A549 (cell line): Measurements from ENCODE around the gene GALNTL6. TPM values are rescaled to one million over a fixed set of nuclear protein-coding genes. Genes with fewer than 3 reads are reported as not detected.

Experiments used
- ATAC-seq, 2 experiments: fragments of 200-7000 bp in 1 of 2; fragments of >200 bp in 1 of 2; cut with Nextera tagmentation in 1 of 2; cut with Tn5 transposase in 1 of 2; 3 replicates each; pipeline versions ENCODE4 v1.8.0 to v1.9.1; 2018 to 2020; ENCODE audit warnings: mild to moderate bottlenecking in 1 of 2, moderate library complexity in 1 of 2
- CTCF ChIA-PET: fragments of 300-600 bp; sonication (Branson Sonifier 250); formaldehyde crosslinking; extraction: SDS; loops from one replicate; lab custom pipeline; 2021; ENCODE audit warnings: antibody characterized with exemption, inconsistent platforms; lab: Yijun Ruan, JAX
- POLR2A ChIA-PET: fragments of 350-600 bp; formaldehyde crosslinking; extraction: SDS; loops from one replicate; lab custom pipeline; 2021; ENCODE audit warnings: antibody characterized with exemption, inconsistent platforms; lab: Yijun Ruan, JAX
- DNase-seq, 2 experiments: peaks; one replicate each; pipeline versions ENCODE4 v3.0.0 to v3.0.0-alpha.2; 2011 to 2016; ENCODE audit warnings: low read depth in 1 of 2, low spot score in 1 of 2
- FAIRE-seq: peaks from 2 replicates; lab custom pipeline; 2011; peaks lifted over from hg19 to GRCh38; lab: Jason Lieb, UNC
- H3K27ac ChIP-seq, 2 experiments: fragments of >200 bp; sonication (Bioruptor Twin); formaldehyde crosslinking; 3 replicates each; pipeline ENCODE4 v1.5.1; 2016 to 2017
- H3K4me1 ChIP-seq: fragments of >200 bp; sonication (Bioruptor Twin); formaldehyde crosslinking; 3 replicates; pipeline ENCODE4 v1.6.1; 2016
- H3K4me2 ChIP-seq: fragments of >200 bp; sonication (Bioruptor Twin); formaldehyde crosslinking; 3 replicates; pipeline ENCODE4 v1.6.1; 2016
- H3K4me3 ChIP-seq: fragments of >200 bp; sonication (Bioruptor Twin); formaldehyde crosslinking; 3 replicates; pipeline ENCODE4 v1.5.1; 2016
- H3K9me3 ChIP-seq: fragments of >200 bp; sonication (Bioruptor Twin); formaldehyde crosslinking; 3 replicates; pipeline ENCODE4 v1.6.1; 2016
- CEBPB ChIP-seq, 2 experiments: fragments of >200 bp in 1 of 2; sonication (Bioruptor Twin) in 1 of 2; formaldehyde crosslinking in 1 of 2; IDR thresholded peaks; 2 replicates each; pipeline ENCODE4 v1.6.1; 2012 to 2016
- CHD2 ChIP-seq: fragments of 150-350 bp; IDR thresholded peaks from 2 replicates; pipeline ENCODE4 v1.6.1; 2014; ENCODE audit warnings: low read length; ENCODE audit not compliant: partially characterized antibody
- EHF ChIP-seq: fragments of 250-450 bp; sonication (Bioruptor Pico); IDR thresholded peaks from 2 replicates; pipeline ENCODE4 v1.5.0; 2020; ENCODE audit warnings: mild to moderate bottlenecking
- EP300 ChIP-seq, 2 experiments: fragments of >200 bp; sonication (Bioruptor Twin); formaldehyde crosslinking; IDR thresholded peaks; 2 replicates in 1 of 2; 3 replicates in 1 of 2; pipeline ENCODE4 v1.6.1; 2016 to 2017
- ESRRA ChIP-seq: fragments of 150-350 bp; IDR thresholded peaks from 2 replicates; pipeline ENCODE4 v1.6.1; 2014; ENCODE audit warnings: mild to moderate bottlenecking, low read length, borderline replicate concordance
- FOSL2 ChIP-seq, 2 experiments: fragments of 450-650 bp in 1 of 2; fragments of >200 bp in 1 of 2; sonication (Bioruptor Twin) in 1 of 2; formaldehyde crosslinking; IDR thresholded peaks; 2 replicates each; pipeline versions ENCODE4 v1.5.0 to v1.6.1; 2016 to 2020; ENCODE audit warnings: mild to moderate bottlenecking in 1 of 2, moderate library complexity in 1 of 2
- HES2 ChIP-seq: fragments of >200 bp; sonication (Bioruptor Twin); formaldehyde crosslinking; IDR thresholded peaks from 2 replicates; pipeline ENCODE4 v1.6.1; 2016
- HOXA7 ChIP-seq: fragments of 250-450 bp; sonication (Bioruptor Pico); IDR thresholded peaks from 2 replicates; pipeline ENCODE4 v1.5.0; 2020; ENCODE audit warnings: mild to moderate bottlenecking, moderate library complexity
- JUNB ChIP-seq: fragments of >200 bp; sonication (Bioruptor Twin); formaldehyde crosslinking; IDR thresholded peaks from 2 replicates; pipeline ENCODE4 v1.6.1; 2016
- MYC ChIP-seq: IDR thresholded peaks from 2 replicates; pipeline ENCODE4 v1.6.1; 2012; ENCODE audit warnings: mild to moderate bottlenecking, inconsistent platforms, low read length, improper control_type of control experiment, borderline replicate concordance
- NFE2L2 ChIP-seq: fragments of 150-350 bp; conservative IDR thresholded peaks from 2 replicates; pipeline ENCODE4 v1.6.1; 2014; ENCODE audit warnings: low read length
- PHF8 ChIP-seq: fragments of 200-600 bp; sonication (generic); IDR thresholded peaks from 2 replicates; pipeline ENCODE4 v1.6.1; 2016; ENCODE audit warnings: low read depth, mild to moderate bottlenecking, antibody characterized with exemption, moderate library complexity, borderline replicate concordance
- RAD21 ChIP-seq, 2 experiments: fragments of >200 bp in 1 of 2; sonication (Bioruptor Twin) in 1 of 2; formaldehyde crosslinking in 1 of 2; IDR thresholded peaks in 1 of 2; conservative IDR thresholded peaks in 1 of 2; 2 replicates in 1 of 2; 3 replicates in 1 of 2; pipeline ENCODE4 v1.6.1; 2012 to 2018; ENCODE audit warnings: inconsistent platforms in 1 of 2
- RARB ChIP-seq: fragments of 250-450 bp; sonication (Bioruptor Pico); IDR thresholded peaks from 2 replicates; pipeline ENCODE4 v1.8.0; 2021; ENCODE audit warnings: mild to moderate bottlenecking, moderate library complexity
- RFX5 ChIP-seq: fragments of 450-650 bp; IDR thresholded peaks from 2 replicates; pipeline ENCODE4 v1.7.1; 2014; ENCODE audit warnings: antibody characterized with exemption, mild to moderate bottlenecking, moderate library complexity
- SREBF2 ChIP-seq: fragments of 450-650 bp; IDR thresholded peaks from 2 replicates; pipeline ENCODE4 v1.6.1; 2014; ENCODE audit warnings: mild to moderate bottlenecking, moderate library complexity
- TFCP2L1 ChIP-seq: fragments of 250-450 bp; sonication (Bioruptor Pico); IDR thresholded peaks from 2 replicates; pipeline ENCODE4 v1.5.0; 2021; ENCODE audit warnings: mild to moderate bottlenecking
- TP53 ChIP-seq: fragments of 250-450 bp; sonication (Bioruptor Pico); IDR thresholded peaks from 2 replicates; pipeline ENCODE4 v1.5.0; 2021; ENCODE audit warnings: mild to moderate bottlenecking, moderate library complexity
- ZC3H11A ChIP-seq: fragments of 450-650 bp; IDR thresholded peaks from 2 replicates; pipeline ENCODE4 v1.6.1; 2014; ENCODE audit warnings: antibody characterized with exemption, mild to moderate bottlenecking
- ZSCAN20 ChIP-seq: fragments of 250-450 bp; sonication (Bioruptor Pico); IDR thresholded peaks from 2 replicates; pipeline ENCODE4 v1.8.0; 2022; ENCODE audit warnings: mild to moderate bottlenecking, moderate library complexity
- WGBS: methylation state at CpG from one replicate; pipeline ENCODE4 v1.1.6; 2017; ENCODE audit errors: missing lambda C conversion rate; 5-methylcytosine and 5-hydroxymethylcytosine counted together
- polyA plus RNA-seq, 4 experiments: library from polyadenylated mRNA; depleted of rRNA in 3 of 4; stranded (reverse); fragments of >200 nt; fragmentation: RNase III in 1 of 4; extraction: RNeasy Plus Mini Kit Qiagen cat#74134 plus additional on column Dnase treatment in 1 of 4; gene quantifications; 2 replicates in 3 of 4; 3 replicates in 1 of 4; pipeline ENCODE4 v1.2.3, GENCODE V29; 2011 to 2017
- TF ChIP-seq, protein P1 (sequence below): fragments of 450-650 bp; IDR thresholded peaks from 2 replicates; pipeline ENCODE4 v1.6.1; 2014; ENCODE audit warnings: antibody characterized with exemption
- TF ChIP-seq, protein P2 (sequence below): fragments of >200 bp; sonication (Bioruptor Twin); formaldehyde crosslinking; IDR thresholded peaks from 3 replicates; pipeline ENCODE4 v1.5.1; 2016

The GALNTL6 gene
- polyA plus RNA-seq, 2 of the 4 experiments (the other 2 are of a cell fraction) = 0.06 to 0.49 TPM

- no peak overlapping the region for H3K4me2 ChIP-seq
- H3K27ac ChIP-seq = no peak overlapping the region
- CTCF ChIA-PET = no interaction called here
- 96% methylated on average over 3 of the region's 8 CpGs for WGBS
- no peak for ATAC-seq
- no peak overlapping the region for H3K4me3 ChIP-seq
- no peaks in the 10 kb centered on the region for H3K9me3 ChIP-seq
- POLR2A ChIA-PET = no interaction called here
- TF ChIP-seq JUNB (no peak), NFE2L2 (no peak), SREBF2 (no peak), RAD21 (conservative IDR thresholded peaks at IDR 0.05 in 1 of 2, IDR thresholded peaks at IDR 0.05 in 1 of 2) (no peak), CEBPB (IDR thresholded peaks at IDR 0.05) (no peak), EP300 (IDR thresholded peaks at IDR 0.05) (no peak)
- TF ChIP-seq, protein P1, sequence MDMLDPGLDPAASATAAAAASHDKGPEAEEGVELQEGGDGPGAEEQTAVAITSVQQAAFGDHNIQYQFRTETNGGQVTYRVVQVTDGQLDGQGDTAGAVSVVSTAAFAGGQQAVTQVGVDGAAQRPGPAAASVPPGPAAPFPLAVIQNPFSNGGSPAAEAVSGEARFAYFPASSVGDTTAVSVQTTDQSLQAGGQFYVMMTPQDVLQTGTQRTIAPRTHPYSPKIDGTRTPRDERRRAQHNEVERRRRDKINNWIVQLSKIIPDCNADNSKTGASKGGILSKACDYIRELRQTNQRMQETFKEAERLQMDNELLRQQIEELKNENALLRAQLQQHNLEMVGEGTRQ = no peak
- TF ChIP-seq, protein P2, sequence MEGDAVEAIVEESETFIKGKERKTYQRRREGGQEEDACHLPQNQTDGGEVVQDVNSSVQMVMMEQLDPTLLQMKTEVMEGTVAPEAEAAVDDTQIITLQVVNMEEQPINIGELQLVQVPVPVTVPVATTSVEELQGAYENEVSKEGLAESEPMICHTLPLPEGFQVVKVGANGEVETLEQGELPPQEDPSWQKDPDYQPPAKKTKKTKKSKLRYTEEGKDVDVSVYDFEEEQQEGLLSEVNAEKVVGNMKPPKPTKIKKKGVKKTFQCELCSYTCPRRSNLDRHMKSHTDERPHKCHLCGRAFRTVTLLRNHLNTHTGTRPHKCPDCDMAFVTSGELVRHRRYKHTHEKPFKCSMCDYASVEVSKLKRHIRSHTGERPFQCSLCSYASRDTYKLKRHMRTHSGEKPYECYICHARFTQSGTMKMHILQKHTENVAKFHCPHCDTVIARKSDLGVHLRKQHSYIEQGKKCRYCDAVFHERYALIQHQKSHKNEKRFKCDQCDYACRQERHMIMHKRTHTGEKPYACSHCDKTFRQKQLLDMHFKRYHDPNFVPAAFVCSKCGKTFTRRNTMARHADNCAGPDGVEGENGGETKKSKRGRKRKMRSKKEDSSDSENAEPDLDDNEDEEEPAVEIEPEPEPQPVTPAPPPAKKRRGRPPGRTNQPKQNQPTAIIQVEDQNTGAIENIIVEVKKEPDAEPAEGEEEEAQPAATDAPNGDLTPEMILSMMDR = no peak
- no peaks in the 10 kb centered on the region for H3K4me1 ChIP-seq
- no peak for DNase-seq
- FAIRE-seq = no peak
These were observed 116.7 kb downstream of the GALNTL6 start for GRCh38 chr4:171929907-171930306.

GRCh38 chr4:171932238-171932637, 119.0 kb downstream of the GALNTL6 start:
- no peak for FAIRE-seq
- no peak for TF ChIP-seq TFCP2L1
- TF ChIP-seq ZSCAN20 (CRISPR knock-in tag) = no peak
- no peak for TF ChIP-seq FOSL2 (IDR thresholded peaks at IDR 0.05)
- no peak for TF ChIP-seq FOSL2 (CRISPR knock-in tag; IDR thresholded peaks at IDR 0.05)
- TF ChIP-seq RFX5 = no peak
- no peak for TF ChIP-seq HOXA7
- no peak for TF ChIP-seq EP300 (IDR thresholded peaks at IDR 0.05)
- no peak for TF ChIP-seq RAD21 (conservative IDR thresholded peaks at IDR 0.05 in 1 of 2, IDR thresholded peaks at IDR 0.05 in 1 of 2)
- no peak for TF ChIP-seq EHF
- TF ChIP-seq RARB = no peak
- Histone ChIP-seq H3K9me3 (no peaks in the 10 kb centered on the region), H3K4me1 (no peaks in the 10 kb centered on the region), H3K4me3 (no peak overlapping the region), H3K27ac (no peak overlapping the region), H3K4me2 (no peak overlapping the region)
- no peak for ATAC-seq
- no peak for DNase-seq
- 46% methylated on average over 6 of the region's 6 CpGs for WGBS
- CTCF ChIA-PET = no interaction called here
- POLR2A ChIA-PET = no interaction called here

GRCh38 chr4:171940656-171941055, 127.5 kb downstream of the GALNTL6 start:
- Histone ChIP-seq H3K4me1 (no peaks in the 10 kb centered on the region), H3K4me3 (no peak overlapping the region), H3K27ac (no peak overlapping the region), H3K9me3 (no peaks in the 10 kb centered on the region), H3K4me2 (no peak overlapping the region)
- FAIRE-seq (no peak), ATAC-seq (no peak), DNase-seq (no peak)
- WGBS = 75% methylated on average over 6 of the region's 6 CpGs
- CTCF ChIA-PET = no interaction called here
- TF ChIP-seq MYC (no peak), EHF (no peak), ZC3H11A (peak; percentile 46), TP53 (no peak), PHF8 (no peak), CHD2 (no peak), ESRRA (no peak), HES2 (no peak)
- POLR2A ChIA-PET = no interaction called here
